Measurements from ENCODE around the gene MTURN.
"Not testable (repeated sequence)": the region's sequence is repeated elsewhere in the genome, so short reads cannot be mapped to it uniquely, and the experiment has no call there.

- not testable (repeated sequence) for TF ChIP-seq POLR2AphosphoS5 (IDR thresholded peaks at IDR 0.05; ENCODE audit: borderline replicate concordance, low read depth, low read length); EZH2 (IDR thresholded peaks at IDR 0.05)
Observed at GRCh38 chr7:30188381-30188780, 53.6 kb downstream of the MTURN start.
